Astrocyte (in vitro differentiated cells and primary cell): ENCODE data around the gene DLD. TPM values are rescaled to one million over a fixed set of nuclear protein-coding genes. Genes with fewer than 3 reads are reported as not detected.

ENCODE experiments used
- DNase-seq: peaks from one replicate; pipeline ENCODE4 v3.0.0-alpha.2; 2010; ENCODE audit warnings: low read depth
- FAIRE-seq: peaks from 2 replicates; lab custom pipeline; 2011; peaks lifted over from hg19 to GRCh38; lab: Jason Lieb, UNC
- H2AFZ ChIP-seq: 2 replicates; pipeline ENCODE4 v1.6.0; 2012; ENCODE audit warnings: low read depth, low read length, inconsistent platforms
- H3K27ac ChIP-seq: 2 replicates; pipeline ENCODE4 v1.5.1; 2011; ENCODE audit warnings: low read depth, low read length, inconsistent platforms
- H3K27me3 ChIP-seq: 2 replicates; pipeline ENCODE4 v1.6.0; 2011; ENCODE audit warnings: low read length, inconsistent platforms; ENCODE audit not compliant: insufficient read depth
- H3K36me3 ChIP-seq: 2 replicates; pipeline ENCODE4 v1.5.1; 2011; ENCODE audit warnings: low read length, inconsistent platforms; ENCODE audit not compliant: insufficient read depth
- H3K4me1 ChIP-seq: 2 replicates; pipeline ENCODE4 v1.5.1; 2011; ENCODE audit warnings: low read length, inconsistent platforms; ENCODE audit not compliant: insufficient read depth
- H3K4me2 ChIP-seq: 2 replicates; pipeline ENCODE4 v1.6.0; 2012; ENCODE audit warnings: low read length, inconsistent platforms
- H3K4me3 ChIP-seq: 2 replicates; pipeline ENCODE4 v1.5.1; 2011; ENCODE audit warnings: low read depth, mild to moderate bottlenecking, low read length, inconsistent platforms; ENCODE audit not compliant: insufficient read depth
- H3K79me2 ChIP-seq: 2 replicates; pipeline ENCODE4 v1.6.0; 2012; ENCODE audit warnings: mild to moderate bottlenecking, low read length, inconsistent platforms; ENCODE audit not compliant: insufficient read depth
- H3K9ac ChIP-seq: 2 replicates; pipeline ENCODE4 v1.6.0; 2012; ENCODE audit warnings: mild to moderate bottlenecking, low read length, inconsistent platforms
- H3K9me3 ChIP-seq: 2 replicates; pipeline ENCODE4 v1.5.1; 2012; ENCODE audit warnings: low read depth, mild to moderate bottlenecking, low read length, inconsistent platforms; ENCODE audit not compliant: insufficient read depth
- H4K20me1 ChIP-seq: 2 replicates; pipeline ENCODE4 v1.6.0; 2012; ENCODE audit warnings: low read length, inconsistent platforms; ENCODE audit not compliant: insufficient read depth
- H3K27ac Mint-ChIP-seq: one replicate; pipeline ENCODE4 v1.8.0; 2021; ENCODE audit warnings: mild to moderate bottlenecking, mixed read lengths; ENCODE audit not compliant: unreplicated experiment
- H3K27me3 Mint-ChIP-seq: one replicate; pipeline ENCODE4 v1.8.0; 2021; ENCODE audit warnings: low read depth, mixed read lengths; ENCODE audit not compliant: unreplicated experiment
- H3K36me3 Mint-ChIP-seq: one replicate; pipeline ENCODE4 v1.8.0; 2021; ENCODE audit warnings: low read depth, mixed read lengths; ENCODE audit not compliant: unreplicated experiment
- H3K4me1 Mint-ChIP-seq: one replicate; pipeline ENCODE4 v1.8.0; 2021; ENCODE audit warnings: low read depth, mixed read lengths; ENCODE audit not compliant: unreplicated experiment
- H3K4me3 Mint-ChIP-seq: one replicate; pipeline ENCODE4 v1.8.0; 2021; ENCODE audit warnings: mild to moderate bottlenecking, moderate library complexity, mixed read lengths; ENCODE audit not compliant: unreplicated experiment
- H3K9me3 Mint-ChIP-seq: one replicate; pipeline ENCODE4 v1.8.0; 2021; ENCODE audit warnings: mild to moderate bottlenecking, mixed read lengths; ENCODE audit not compliant: unreplicated experiment
- EZH2 ChIP-seq: IDR thresholded peaks from 2 replicates; pipeline ENCODE4 v1.6.1; 2012; ENCODE audit warnings: mild to moderate bottlenecking, low read length, inconsistent platforms; ENCODE audit not compliant: insufficient read depth
- total RNA-seq: library from RNA; stranded (reverse); gene quantifications from 2 replicates; pipeline ENCODE4 v1.2.1, GENCODE V29; 2021
- TF ChIP-seq, protein P1 (sequence below): IDR thresholded peaks from 2 replicates; pipeline ENCODE4 v1.5.1; 2011; ENCODE audit warnings: low read depth, mild to moderate bottlenecking, inconsistent platforms, low read length, moderate library complexity; ENCODE audit not compliant: insufficient read depth

DLD gene
- total RNA-seq, 1 donor from 2014 or later, result 73.1 TPM

- TF ChIP-seq, protein P1, sequence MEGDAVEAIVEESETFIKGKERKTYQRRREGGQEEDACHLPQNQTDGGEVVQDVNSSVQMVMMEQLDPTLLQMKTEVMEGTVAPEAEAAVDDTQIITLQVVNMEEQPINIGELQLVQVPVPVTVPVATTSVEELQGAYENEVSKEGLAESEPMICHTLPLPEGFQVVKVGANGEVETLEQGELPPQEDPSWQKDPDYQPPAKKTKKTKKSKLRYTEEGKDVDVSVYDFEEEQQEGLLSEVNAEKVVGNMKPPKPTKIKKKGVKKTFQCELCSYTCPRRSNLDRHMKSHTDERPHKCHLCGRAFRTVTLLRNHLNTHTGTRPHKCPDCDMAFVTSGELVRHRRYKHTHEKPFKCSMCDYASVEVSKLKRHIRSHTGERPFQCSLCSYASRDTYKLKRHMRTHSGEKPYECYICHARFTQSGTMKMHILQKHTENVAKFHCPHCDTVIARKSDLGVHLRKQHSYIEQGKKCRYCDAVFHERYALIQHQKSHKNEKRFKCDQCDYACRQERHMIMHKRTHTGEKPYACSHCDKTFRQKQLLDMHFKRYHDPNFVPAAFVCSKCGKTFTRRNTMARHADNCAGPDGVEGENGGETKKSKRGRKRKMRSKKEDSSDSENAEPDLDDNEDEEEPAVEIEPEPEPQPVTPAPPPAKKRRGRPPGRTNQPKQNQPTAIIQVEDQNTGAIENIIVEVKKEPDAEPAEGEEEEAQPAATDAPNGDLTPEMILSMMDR, result no peak
- TF ChIP-seq EZH2, result no peak
- H3K9me3 ChIP-seq, result no peaks in the 10 kb centered on the region
- Mint-ChIP-seq H3K36me3 (peaks cover 51% of the 10 kb centered on the region), H3K9me3 (no peaks in the 10 kb centered on the region), H3K27ac (no peak overlapping the region), H3K4me1 (peaks cover 17% of the 10 kb centered on the region), H3K27me3 (no peaks in the 10 kb centered on the region), H3K4me3 (no peak overlapping the region)
- peaks cover 59% of the 10 kb centered on the region for H3K79me2 ChIP-seq
- H3K36me3 ChIP-seq, result peaks cover 90% of the 10 kb centered on the region
- H3K4me1 ChIP-seq, result peaks cover 11% of the 10 kb centered on the region
- DNase-seq, result no peak
- H3K27me3 ChIP-seq, result no peaks in the 10 kb centered on the region
- no peak overlapping the region for H3K27ac ChIP-seq
- H3K4me3 ChIP-seq, result no peak overlapping the region
- no peak overlapping the region for H3K4me2 ChIP-seq
- H4K20me1 ChIP-seq, result peaks cover 78% of the 10 kb centered on the region
- no peak for FAIRE-seq
- no peak overlapping the region for H3K9ac ChIP-seq
- H2AFZ ChIP-seq, result no peak overlapping the region
These were observed 69.3 kb downstream of the DLD start for GRCh38 chr7:107960272-107960671.

DNA sequence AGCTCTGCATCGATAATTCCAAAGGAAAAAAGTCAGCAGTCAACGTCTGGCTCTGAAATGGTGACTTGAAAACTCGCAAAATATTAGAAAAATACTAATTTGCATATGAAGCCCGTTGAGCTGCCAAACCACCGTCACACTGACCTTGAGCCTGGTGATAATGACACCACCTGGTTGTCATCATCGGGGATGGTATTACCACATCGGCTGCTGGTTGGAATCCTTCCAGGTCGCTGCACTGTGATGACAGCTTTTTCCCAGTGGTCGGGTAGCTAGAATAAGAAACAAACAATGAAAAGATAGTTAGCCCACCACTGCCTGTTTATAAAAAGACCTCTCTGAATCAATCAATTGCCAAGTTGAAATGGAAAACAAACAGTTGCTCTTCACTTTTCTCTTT is 70.4 kb downstream of the DLD start:
- H3K36me3 Mint-ChIP-seq, result peaks cover 46% of the 10 kb centered on the region
- TF ChIP-seq, protein P1, result no peak
- TF ChIP-seq EZH2, result no peak

DNA sequence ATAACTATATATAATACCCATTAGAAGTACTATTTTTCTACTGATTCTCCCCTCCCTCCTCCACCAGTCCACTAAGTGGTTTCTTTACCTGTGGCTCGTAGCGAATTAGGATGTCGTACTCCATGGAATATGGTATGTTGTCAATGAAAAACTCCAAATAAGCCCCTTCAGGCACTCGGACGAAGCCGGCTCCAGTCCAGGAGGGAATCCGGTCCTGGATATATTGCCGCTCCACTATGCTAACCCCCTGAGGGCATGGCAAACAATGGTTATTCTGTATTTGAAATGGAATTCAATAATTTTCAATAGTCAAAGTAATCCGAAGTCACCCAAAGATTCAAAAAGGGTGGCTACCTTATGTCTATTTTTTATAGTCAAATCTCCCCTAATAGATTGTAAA is 71.8 kb downstream of the DLD start:
- FAIRE-seq (no peak), DNase-seq (no peak)
- TF ChIP-seq, protein P1, result no peak
- TF ChIP-seq EZH2, result no peak
- H3K27me3 ChIP-seq, result no peaks in the 10 kb centered on the region
- H3K4me2 ChIP-seq, result no peak overlapping the region
- peaks cover 25% of the 10 kb centered on the region for H3K4me1 ChIP-seq
- Mint-ChIP-seq H3K4me1 (peaks cover 20% of the 10 kb centered on the region), H3K27ac (no peak overlapping the region), H3K36me3 (peaks cover 43% of the 10 kb centered on the region), H3K4me3 (no peak overlapping the region), H3K27me3 (no peaks in the 10 kb centered on the region), H3K9me3 (no peaks in the 10 kb centered on the region)
- H3K9me3 ChIP-seq, result no peaks in the 10 kb centered on the region
- H3K4me3 ChIP-seq, result no peak overlapping the region
- H3K27ac ChIP-seq, result no peak overlapping the region
- H3K9ac ChIP-seq, result no peak overlapping the region
- H4K20me1 ChIP-seq, result peaks cover 73% of the 10 kb centered on the region
- H2AFZ ChIP-seq, result no peak overlapping the region
- H3K79me2 ChIP-seq, result peaks cover 51% of the 10 kb centered on the region
- H3K36me3 ChIP-seq, result peaks cover 80% of the 10 kb centered on the region

More for the DNA sequence above, 70.4 kb downstream of the DLD start:
- Histone ChIP-seq H3K79me2 (peaks cover 62% of the 10 kb centered on the region), H2AFZ (no peak overlapping the region), H3K9me3 (no peaks in the 10 kb centered on the region), H3K27me3 (no peaks in the 10 kb centered on the region), H3K9ac (no peak overlapping the region), H3K4me2 (no peak overlapping the region), H3K36me3 (peaks cover 88% of the 10 kb centered on the region), H3K4me3 (no peak overlapping the region), H4K20me1 (peaks cover 73% of the 10 kb centered on the region), H3K4me1 (peaks cover 13% of the 10 kb centered on the region), H3K27ac (peak overlapping the region; percentile 1)
- H3K4me1 Mint-ChIP-seq, result peaks cover 19% of the 10 kb centered on the region
- DNase-seq (no peak), FAIRE-seq (no peak)
- no peaks in the 10 kb centered on the region for H3K9me3 Mint-ChIP-seq
- H3K27ac Mint-ChIP-seq, result no peak overlapping the region
- no peaks in the 10 kb centered on the region for H3K27me3 Mint-ChIP-seq
- no peak overlapping the region for H3K4me3 Mint-ChIP-seq
